C1 segment of cervical spinal cord (tissue), 14 donors: ENCODE results near the gene KCNH8.
A peak's percentile ranks its signal among the peaks of the same experiment; 100 is the strongest.

Experiments
- DNase-seq, 14 donors: peaks; one replicate each; lab custom pipeline; 2025; lab: John Stamatoyannopoulos, UW

KCNH8 gene

GRCh38 chr3:19363071-19363470 is 214.8 kb downstream of the KCNH8 start:
- no peak for DNase-seq

GRCh38 chr3:19364148-19364547 is 215.8 kb downstream of the KCNH8 start:
- DNase-seq = no peak

DNA sequence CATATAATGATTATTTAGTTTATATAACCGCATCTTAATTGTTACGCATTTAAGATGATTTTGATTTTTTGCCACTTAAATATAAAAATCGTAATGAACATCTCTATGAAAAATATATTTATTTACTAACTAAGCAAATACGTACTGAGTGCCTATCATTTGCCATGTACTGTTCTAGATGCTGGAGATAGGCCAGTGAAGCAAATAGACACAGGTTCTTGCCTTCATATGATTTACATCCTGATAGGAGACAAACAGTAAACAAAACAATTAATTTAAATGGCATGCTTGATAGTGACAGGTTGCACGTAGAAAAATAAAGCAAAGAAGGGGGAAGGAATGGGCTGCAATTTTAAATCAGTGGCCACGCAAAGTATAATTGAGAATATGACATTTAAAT is 217.2 kb downstream of the KCNH8 start:
- DNase-seq = no peak

- no peak for DNase-seq
Measured at GRCh38 chr3:19384868-19385267, 236.6 kb downstream of the KCNH8 start.

- no peak for DNase-seq
Measured at GRCh38 chr3:19392150-19392549, 243.8 kb downstream of the KCNH8 start.

- no peak for DNase-seq
Measured at GRCh38 chr3:19394946-19395345, 246.6 kb downstream of the KCNH8 start.

DNA sequence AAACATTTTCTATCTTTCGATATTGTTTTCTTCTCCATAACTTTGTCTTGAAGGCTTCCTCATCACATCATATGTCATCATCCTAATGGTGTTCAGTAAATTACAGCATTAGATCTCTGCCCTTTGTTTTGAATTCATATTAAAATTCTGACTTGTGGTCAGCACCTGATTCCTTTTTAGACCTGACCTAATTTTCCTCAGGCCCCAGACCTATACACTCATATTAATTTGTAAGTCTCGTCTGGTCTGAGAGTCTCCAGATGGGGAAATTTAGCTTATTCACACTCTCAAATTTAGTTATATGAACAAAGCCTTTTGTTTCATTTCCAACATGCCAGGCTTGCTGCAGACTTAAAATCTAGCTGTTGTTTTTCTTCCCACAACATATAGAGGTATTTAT is 248.4 kb downstream of the KCNH8 start:
- DNase-seq = no peak

DNA sequence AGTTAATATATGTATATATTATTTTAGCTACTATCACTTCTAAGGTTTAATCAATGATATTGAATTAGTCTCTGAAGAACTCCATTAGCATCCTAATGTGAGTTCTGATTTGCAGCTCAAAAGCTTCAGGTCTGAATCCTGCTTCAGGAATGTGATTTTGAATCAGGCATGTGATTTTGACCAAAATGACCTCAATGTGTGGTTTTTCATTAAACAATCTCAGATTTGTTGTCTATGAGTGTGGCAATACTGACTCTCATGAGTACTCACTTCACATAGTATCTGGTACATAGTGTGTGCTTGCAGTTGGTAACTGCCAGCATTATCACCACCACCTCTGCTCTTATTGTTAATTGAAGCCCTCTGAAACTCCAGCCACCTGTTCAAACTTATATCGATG is 251.0 kb downstream of the KCNH8 start:
- DNase-seq = no peak

DNA sequence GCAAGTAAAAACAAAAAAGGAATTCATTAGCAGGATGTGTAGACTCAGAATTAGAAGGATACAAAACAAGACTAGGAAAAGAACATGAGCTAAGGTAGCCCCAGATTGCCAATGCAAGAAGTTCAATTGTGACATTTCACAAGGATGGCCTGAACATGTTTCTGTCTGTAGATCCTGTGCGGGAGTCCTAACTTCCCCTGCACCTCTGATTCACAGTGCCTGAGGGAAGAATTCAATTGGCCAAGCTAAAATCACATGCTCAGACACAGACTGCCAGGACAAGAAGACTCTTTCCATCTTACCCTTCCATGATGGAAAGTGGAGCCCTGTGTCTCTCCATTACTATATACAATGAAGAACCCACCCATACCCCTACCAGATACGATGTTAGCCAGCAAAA is 251.5 kb downstream of the KCNH8 start:
- DNase-seq = no peak

GRCh38 chr3:19420159-19420558 is 271.8 kb downstream of the KCNH8 start:
- DNase-seq = no peak

- DNase-seq = no peak
Measured at GRCh38 chr3:19425825-19426224, 277.5 kb downstream of the KCNH8 start.

DNA sequence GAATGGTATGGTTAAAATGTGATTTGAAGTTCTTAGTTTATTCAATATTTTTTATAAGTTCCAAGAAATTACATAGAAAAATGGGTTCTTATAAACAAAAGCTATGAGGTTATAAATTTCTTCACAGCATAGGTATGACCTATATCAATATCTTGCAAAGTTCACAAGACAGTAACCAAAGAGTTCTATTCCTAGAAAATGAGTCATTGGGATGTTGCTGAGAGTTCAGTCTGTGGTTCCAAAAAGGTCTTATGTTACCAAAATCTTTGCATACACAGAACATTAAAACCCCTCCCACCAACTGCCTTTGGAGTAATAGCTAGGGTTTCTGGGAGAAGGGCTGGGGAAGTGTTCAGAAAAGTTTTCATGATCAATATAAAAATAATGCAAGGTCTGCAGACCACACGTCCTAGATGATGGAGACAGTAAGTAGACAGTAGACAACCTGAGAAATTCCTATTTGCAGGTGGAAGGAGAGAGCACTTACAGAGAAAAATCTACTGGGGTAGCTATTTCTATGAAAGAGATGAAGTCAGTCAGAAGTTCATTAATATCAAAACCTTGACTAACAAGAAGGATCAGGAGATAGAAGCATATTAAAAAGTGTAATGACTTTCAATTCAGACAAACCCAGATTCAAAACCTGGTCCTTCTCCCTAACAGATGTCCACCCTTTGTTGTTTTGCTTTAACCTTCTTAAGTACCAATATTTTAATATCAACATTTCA is 279.3 kb downstream of the KCNH8 start:
- no peak for DNase-seq

DNA sequence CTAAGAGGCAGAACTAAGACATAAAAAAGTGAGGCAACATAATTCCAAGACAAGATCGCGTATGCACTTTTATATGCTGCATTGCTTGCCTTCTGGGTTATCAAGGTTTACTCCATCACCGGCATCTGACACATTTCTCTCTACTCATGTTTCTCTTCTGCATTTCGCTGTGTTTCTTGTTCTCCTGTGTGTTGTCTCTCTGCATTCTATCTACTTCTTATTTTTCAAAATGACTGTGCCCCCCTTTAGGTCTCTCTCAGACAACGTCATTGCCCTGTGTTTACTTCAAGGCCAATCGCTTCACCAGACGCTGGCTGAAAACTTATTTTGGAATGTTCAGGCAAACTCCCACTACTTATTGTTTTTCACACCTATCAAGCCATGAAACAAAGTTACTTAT is 280.4 kb downstream of the KCNH8 start:
- DNase-seq = no peak

GRCh38 chr3:19432669-19433068 is 284.4 kb downstream of the KCNH8 start:
- DNase-seq = peak in 1 of 14 donors; percentile 23

- no peak for DNase-seq
Measured at GRCh38 chr3:19436746-19437145, 288.4 kb downstream of the KCNH8 start.

DNA sequence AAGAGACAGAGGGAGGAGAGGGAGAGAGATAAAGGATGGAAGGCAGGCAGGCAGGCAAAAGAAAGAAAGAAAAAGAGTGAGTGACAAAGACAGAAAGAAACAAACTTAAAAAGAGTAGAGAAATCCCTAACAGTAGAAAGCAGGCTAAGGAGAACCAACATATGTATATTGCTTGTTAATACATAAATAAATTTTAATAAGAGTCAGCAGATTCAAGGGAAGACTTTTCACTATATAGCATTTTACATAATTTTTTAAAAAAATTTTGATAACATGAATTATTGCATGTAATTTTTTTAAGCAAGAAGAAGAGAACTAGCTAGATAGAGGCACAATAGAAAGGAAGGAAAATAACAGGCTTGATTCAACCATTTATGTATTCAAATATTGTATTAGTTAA is 291.6 kb downstream of the KCNH8 start:
- DNase-seq = no peak

GRCh38 chr3:19446138-19446537 is 297.8 kb downstream of the KCNH8 start:
- DNase-seq = no peak

DNA sequence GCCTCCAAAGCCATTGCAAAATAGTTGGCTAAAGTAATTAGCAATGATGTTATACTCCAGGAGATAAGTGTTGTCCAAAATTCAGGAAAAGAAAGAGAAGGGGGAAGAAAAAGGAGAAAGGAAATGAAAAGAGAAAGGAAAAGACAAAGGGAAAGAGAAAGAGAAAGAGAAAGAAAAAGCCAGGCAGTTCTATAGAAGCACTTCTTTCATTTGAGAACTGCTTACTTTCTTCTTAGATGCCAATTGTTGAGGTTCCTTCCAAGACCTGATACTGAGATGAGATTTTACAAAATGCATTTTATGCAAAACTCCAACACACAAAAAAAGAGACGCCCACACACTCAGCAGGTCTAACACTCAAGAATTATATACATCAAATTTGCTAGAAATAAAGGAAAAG is 298.4 kb downstream of the KCNH8 start:
- no peak for DNase-seq

DNA sequence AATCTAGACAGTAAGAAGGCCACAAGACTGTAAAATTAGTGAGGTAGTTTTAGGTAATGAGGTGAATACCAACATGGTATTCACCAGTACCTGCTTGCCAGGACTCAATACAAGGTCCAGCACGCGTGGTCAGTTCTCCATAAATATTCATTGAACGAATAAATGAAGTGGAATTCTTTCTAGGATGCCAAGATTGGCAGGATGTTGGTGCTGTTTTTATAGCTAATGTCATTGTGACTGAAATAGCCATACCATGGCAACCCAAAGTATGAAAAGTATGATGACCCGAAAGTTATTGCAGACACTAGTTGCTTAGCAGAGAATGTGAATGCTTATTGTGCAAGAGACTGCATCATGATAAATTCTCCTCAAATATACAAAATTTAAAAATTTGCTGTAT is 307.2 kb downstream of the KCNH8 start:
- DNase-seq = no peak

DNA sequence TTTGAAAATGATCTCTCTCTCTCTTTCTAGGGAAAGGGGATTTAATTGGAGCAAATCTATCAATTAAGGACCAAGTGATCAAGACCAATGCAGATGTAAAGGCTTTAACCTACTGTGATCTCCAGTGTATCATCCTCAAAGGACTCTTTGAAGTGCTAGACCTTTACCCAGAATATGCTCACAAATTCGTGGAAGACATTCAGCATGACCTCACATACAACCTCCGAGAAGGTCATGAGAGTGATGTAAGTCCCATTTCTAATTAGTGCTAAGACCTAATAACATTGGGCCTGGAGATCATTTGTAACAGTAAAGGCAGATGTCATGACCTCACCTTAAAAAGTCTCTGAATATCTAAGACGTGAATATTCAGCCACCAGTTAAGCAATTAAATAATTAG is 308.4 kb downstream of the KCNH8 start:
- no peak for DNase-seq

DNA sequence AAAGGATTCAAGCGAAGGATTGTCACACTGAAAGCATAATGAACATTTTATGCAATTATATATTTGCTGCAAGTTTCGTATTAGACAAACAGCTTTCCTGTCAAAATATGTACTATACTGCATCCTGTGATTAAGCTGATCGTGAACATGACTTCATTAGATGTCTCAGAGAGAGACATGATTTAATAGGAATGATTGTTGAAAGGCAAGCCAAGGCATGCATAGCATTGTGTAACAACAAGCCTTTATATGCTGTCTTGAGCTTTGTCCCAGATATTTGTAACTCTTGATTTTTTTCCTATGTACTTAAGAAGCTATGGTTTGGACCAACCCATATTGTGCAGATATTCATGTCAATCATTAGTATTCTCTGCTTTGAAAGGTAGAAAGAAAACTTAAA is 309.1 kb downstream of the KCNH8 start:
- no peak for DNase-seq

- DNase-seq = no peak
Measured at GRCh38 chr3:19467761-19468160, 319.5 kb downstream of the KCNH8 start.

- DNase-seq = no peak
Measured at GRCh38 chr3:19471138-19471537, 322.8 kb downstream of the KCNH8 start.

DNA sequence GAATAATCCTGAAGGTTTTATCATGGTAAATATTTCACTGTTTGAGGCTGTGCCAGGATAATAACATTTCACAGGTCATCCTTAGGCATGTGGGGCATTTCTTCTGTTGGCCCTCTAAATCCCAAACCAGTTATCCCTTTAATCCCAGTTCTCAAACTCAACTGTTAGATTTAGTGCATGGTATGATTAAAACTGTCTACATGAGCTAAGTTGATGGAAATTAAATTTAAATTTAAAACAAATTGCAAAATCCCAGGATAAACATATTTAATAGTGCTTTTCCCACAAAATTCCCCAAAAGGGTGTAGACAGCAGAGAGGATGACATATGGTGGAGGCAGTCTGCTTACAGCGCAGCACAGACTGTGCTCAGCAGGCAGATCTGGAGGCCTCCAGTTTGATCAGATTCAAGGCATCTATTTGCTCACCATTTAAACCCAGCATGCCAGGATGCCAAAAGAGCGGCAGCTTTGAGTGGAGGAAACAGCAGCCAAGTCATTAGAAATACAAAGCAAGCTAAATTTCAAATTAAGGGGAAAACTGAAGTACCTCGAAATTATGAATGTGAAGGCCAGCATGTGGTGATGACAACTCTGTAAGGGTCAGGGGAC is 325.8 kb downstream of the KCNH8 start:
- peak in 2 of 14 donors; percentile 25 to 95 for DNase-seq
